GM23248 (cell line): Measurements from ENCODE around the gene SLC12A9. TPM values are rescaled to one million over a fixed set of nuclear protein-coding genes. Genes with fewer than 3 reads are reported as not detected.
"Not testable (repeated sequence)": the region's sequence is repeated elsewhere in the genome, so short reads cannot be mapped to it uniquely, and the experiment has no call there.

ENCODE experiments used
- DNase-seq: peaks from one replicate; pipeline ENCODE4 v3.0.0-alpha.2; 2015
- H2AFZ ChIP-seq: fragments of 200-600 bp; sonication (generic); 2 replicates; pipeline ENCODE4 v1.6.1; 2016; ENCODE audit warnings: antibody characterized with exemption
- H3F3A ChIP-seq: fragments of 200-600 bp; sonication (generic); 2 replicates; pipeline ENCODE4 v1.6.1; 2016; ENCODE audit warnings: mild to moderate bottlenecking, antibody characterized with exemption, mixed run types; ENCODE audit not compliant: insufficient read depth
- H3K27ac ChIP-seq: fragments of 200-600 bp; sonication (generic); 2 replicates; pipeline ENCODE4 v1.5.1; 2016; ENCODE audit warnings: mild to moderate bottlenecking
- H3K27me3 ChIP-seq: fragments of 200-600 bp; sonication (generic); replicated peaks from 2 replicates; pipeline ENCODE4 v1.6.1; 2016; ENCODE audit warnings: mild to moderate bottlenecking; ENCODE audit not compliant: insufficient read depth
- H3K36me3 ChIP-seq: fragments of 200-600 bp; sonication (generic); 2 replicates; pipeline ENCODE4 v1.6.1; 2016; ENCODE audit warnings: low read depth, mild to moderate bottlenecking
- H3K4me1 ChIP-seq: fragments of 200-600 bp; sonication (generic); 2 replicates; pipeline ENCODE4 v1.6.1; 2016; ENCODE audit warnings: mild to moderate bottlenecking; ENCODE audit not compliant: insufficient read depth
- H3K4me2 ChIP-seq: fragments of 200-600 bp; sonication (generic); one replicate; pipeline ENCODE4 v1.6.1; 2016; ENCODE audit warnings: mild to moderate bottlenecking; ENCODE audit not compliant: unreplicated experiment
- H3K4me3 ChIP-seq: fragments of 200-600 bp; sonication (generic); 2 replicates; pipeline ENCODE4 v1.5.1; 2016; ENCODE audit warnings: mild to moderate bottlenecking
- H3K79me2 ChIP-seq: fragments of 200-600 bp; sonication (generic); 2 replicates; pipeline ENCODE4 v1.6.1; 2016; ENCODE audit warnings: mild to moderate bottlenecking; ENCODE audit not compliant: insufficient read depth
- H3K9ac ChIP-seq: fragments of 200-600 bp; sonication (generic); 2 replicates; pipeline ENCODE4 v1.6.1; 2016; ENCODE audit warnings: mild to moderate bottlenecking
- H3K9me2 ChIP-seq: fragments of 200-600 bp; sonication (generic); 2 replicates; pipeline ENCODE4 v1.6.1; 2016; ENCODE audit warnings: mixed run types, mild to moderate bottlenecking, moderate library complexity; ENCODE audit not compliant: insufficient read depth
- H3K9me3 ChIP-seq: fragments of 200-600 bp; sonication (generic); one replicate; pipeline ENCODE4 v1.6.1; 2017; ENCODE audit warnings: low read depth
- H4K20me1 ChIP-seq: fragments of 200-600 bp; sonication (generic); 2 replicates; pipeline ENCODE4 v1.6.0; 2016; ENCODE audit not compliant: insufficient read depth
- EZH2 ChIP-seq: fragments of 200-600 bp; sonication (generic); IDR thresholded peaks from 2 replicates; pipeline ENCODE4 v1.6.1; 2018; ENCODE audit warnings: antibody characterized with exemption, mild to moderate bottlenecking; ENCODE audit not compliant: insufficient read depth, poor library complexity, severe bottlenecking
- EZH2phosphoT487 ChIP-seq: fragments of 200-600 bp; sonication (generic); IDR thresholded peaks from 2 replicates; pipeline ENCODE4 v1.6.1; 2018; ENCODE audit warnings: antibody characterized with exemption, moderate library complexity, mild to moderate bottlenecking, low read depth; ENCODE audit not compliant: insufficient read depth
- WGBS, 2 experiments: methylation state at CpG; one replicate each; pipeline ENCODE4 v1.1.6; 2015 to 2017; ENCODE audit warnings: low lambda C conversion rate in 2 of 2, low coverage in 1 of 2; ENCODE audit errors: missing lambda C conversion rate in 2 of 2; 5-methylcytosine and 5-hydroxymethylcytosine counted together
- in situ Hi-C: fragments of 300-500 bp; cut with MboI; formaldehyde crosslinking; loops from 2 replicates; pipeline ENCODE4 v1.15.0; 2020
- polyA plus RNA-seq: library from polyadenylated mRNA; unstranded; fragments of >200 nt; fragmentation: Nextera tagmentation; extraction: Ambion mirVana; gene quantifications from 2 replicates; pipeline ENCODE4 v1.2.1, GENCODE V29; 2016
- total RNA-seq: library from RNA; depleted of rRNA; stranded (reverse); fragments of >200 nt; shearing (Covaris generic); gene quantifications from 2 replicates; pipeline ENCODE4 v1.2.3, GENCODE V29; 2014

Gene SLC12A9
- total and polyA plus RNA-seq, 2 experiments from 2014 or later: 6.1 to 16.8 TPM

- Histone ChIP-seq H3K27ac (no peak overlapping the region), H3F3A (0 out of 2 replicates have a peak, but pooled peaks cover 3% of the 10 kb centered on the region), H2AFZ (no peak overlapping the region), H3K27me3 (no peaks in the 10 kb centered on the region), H3K36me3 (peaks cover 4% of the 10 kb centered on the region; the same call in 1 of the 2 replicates), H3K4me2 (no peak overlapping the region), H3K9me2 (no peaks in the 10 kb centered on the region), H3K79me2 (no peaks in the 10 kb centered on the region), H3K9ac (no peak overlapping the region), H3K4me1 (peaks cover 25% of the 10 kb centered on the region), H3K4me3 (no peak overlapping the region), H3K9me3 (no peaks in the 10 kb centered on the region), H4K20me1 (no peaks in the 10 kb centered on the region)
- TF ChIP-seq EZH2 (no peak), EZH2phosphoT487 (no peak)
- no peak for DNase-seq
- in situ Hi-C loops: no loop called here
- 92 to 95% methylated on average over 22 of the region's 22 CpGs for WGBS, 2 experiments
Measured at GRCh38 chr7:100804681-100805431, 47.7 kb upstream of the SLC12A9 start.

GRCh38 chr7:100806276-100806675, 46.2 kb upstream of the SLC12A9 start:
- Histone ChIP-seq H3K4me1 (peaks cover 25% of the 10 kb centered on the region), H4K20me1 (no peaks in the 10 kb centered on the region), H3F3A (0 out of 2 replicates have a peak, but pooled peaks cover 3% of the 10 kb centered on the region), H3K79me2 (no peaks in the 10 kb centered on the region), H3K9me2 (no peaks in the 10 kb centered on the region), H3K27ac (no peak overlapping the region), H3K9ac (no peak overlapping the region), H2AFZ (no peak overlapping the region), H3K4me3 (no peak overlapping the region), H3K27me3 (no peaks in the 10 kb centered on the region), H3K36me3 (peaks cover 7% of the 10 kb centered on the region; the same call in 1 of the 2 replicates), H3K9me3 (no peaks in the 10 kb centered on the region), H3K4me2 (no peak overlapping the region)
- DNase-seq: no peak
- WGBS, 2 experiments: 92 to 94% methylated on average over 9 of the region's 9 CpGs
- no peak for TF ChIP-seq EZH2phosphoT487
- TF ChIP-seq EZH2: no peak
- in situ Hi-C loops: no loop called here

- not testable (repeated sequence) for H3K36me3 ChIP-seq
Measured at GRCh38 chr7:100806883-100807282, 45.6 kb upstream of the SLC12A9 start.

GRCh38 chr7:100808354-100808875, 44.1 kb upstream of the SLC12A9 start:
- Histone ChIP-seq H3K79me2 (no peaks in the 10 kb centered on the region), H3K4me1 (peaks cover 7% of the 10 kb centered on the region), H3K36me3 (peaks cover 9% of the 10 kb centered on the region; the same call in 1 of the 2 replicates), H4K20me1 (no peaks in the 10 kb centered on the region), H3K27me3 (no peaks in the 10 kb centered on the region), H3K4me2 (no peak overlapping the region), H3F3A (no peaks in the 10 kb centered on the region), H2AFZ (no peak overlapping the region), H3K27ac (no peak overlapping the region), H3K9ac (no peak overlapping the region), H3K9me2 (no peaks in the 10 kb centered on the region), H3K9me3 (no peaks in the 10 kb centered on the region), H3K4me3 (no peak overlapping the region)
- no peak for DNase-seq
- 72 to 83% methylated on average over 5 of the region's 5 CpGs for WGBS, 2 experiments
- in situ Hi-C loops: no loop called here
- TF ChIP-seq EZH2 (no peak), EZH2phosphoT487 (no peak)

More at GRCh38 chr7:100806883-100807282, 45.6 kb upstream of the SLC12A9 start:
- H3K4me1 ChIP-seq: peaks cover 23% of the 10 kb centered on the region
- H2AFZ ChIP-seq, H3K9ac ChIP-seq, H3K4me3 ChIP-seq, H3F3A ChIP-seq, H3K79me2 ChIP-seq, H3K27me3 ChIP-seq, H3K9me3 ChIP-seq, H4K20me1 ChIP-seq, H3K4me2 ChIP-seq, H3K27ac ChIP-seq, DNase-seq, in situ Hi-C loops, H3K9me2 ChIP-seq: not testable (repeated sequence)
- WGBS, 2 experiments: 85 to 94% methylated on average over 6 of the region's 6 CpGs
